B cell (primary cell): ENCODE measurements around the gene TOX2. TPM values are rescaled to one million over a fixed set of nuclear protein-coding genes. Genes with fewer than 3 reads are reported as not detected.

Experiments
- ATAC-seq: fragments of 200-7000 bp; cut with Tn5 transposase; one replicate; pipeline ENCODE4 v1.10.0; 2021; ENCODE audit warnings: low read depth, mild to moderate bottlenecking, moderate number of reproducible peaks, moderate library complexity
- CTCF ChIA-PET: fragments of 350-600 bp; sonication (Branson Sonifier 250); formaldehyde crosslinking; loops from one replicate; lab custom pipeline; 2021; ENCODE audit warnings: antibody characterized with exemption, inconsistent platforms; lab: Charles Lee
- POLR2A ChIA-PET: fragments of 350-600 bp; sonication (Branson Sonifier 250); formaldehyde crosslinking; loops from one replicate; lab custom pipeline; 2021; ENCODE audit warnings: antibody characterized with exemption; lab: Charles Lee
- DNase-seq: peaks from one replicate; pipeline ENCODE4 v3.0.0; 2013
- H2AFZ ChIP-seq: 2 replicates; pipeline ENCODE4 v1.6.1; 2012; ENCODE audit warnings: mild to moderate bottlenecking, low read depth, low read length; ENCODE audit not compliant: insufficient read depth, poor library complexity, severe bottlenecking
- H3K27ac ChIP-seq, 2 donors: 1 replicate in 1 of 2; 2 replicates in 1 of 2; pipeline ENCODE4 v1.5.1; 2012 to 2013; ENCODE audit warnings: low read length in 2 of 2, mild to moderate bottlenecking in 2 of 2, moderate library complexity in 1 of 2
- H3K27me3 ChIP-seq, 4 experiments: fragments of 200-600 bp in 1 of 4; sonication (generic) in 1 of 4; replicated peaks in 1 of 4; 1 replicate in 2 of 4; 2 replicates in 2 of 4; pipeline versions ENCODE4 v1.6.1 to v1.7.0; 2013 to 2016; ENCODE audit warnings: low read length in 3 of 4, mild to moderate bottlenecking in 2 of 4, mixed read lengths in 1 of 4, moderate library complexity in 1 of 4; ENCODE audit not compliant: insufficient read depth in 4 of 4, control insufficient read depth in 3 of 4; ENCODE audit errors: control extremely low read depth in 1 of 4
- H3K36me3 ChIP-seq, 2 experiments: replicated peaks in 1 of 2; 1 replicate in 1 of 2; 2 replicates in 1 of 2; pipeline versions ENCODE4 v1.6.1 to v1.7.1; 2013; ENCODE audit warnings: low read length in 1 of 2; ENCODE audit not compliant: insufficient read depth in 2 of 2, control insufficient read depth in 1 of 2; ENCODE audit errors: control extremely low read depth in 1 of 2, extremely low read depth in 1 of 2
- H3K4me1 ChIP-seq, 2 donors: fragments of 200-600 bp in 1 of 2; sonication (generic) in 1 of 2; 1 replicate in 1 of 2; 2 replicates in 1 of 2; pipeline versions ENCODE4 v1.5.1 to v1.6.1; 2013 to 2017; ENCODE audit warnings: low read length in 2 of 2; ENCODE audit not compliant: control insufficient read depth in 2 of 2, insufficient read depth in 2 of 2
- H3K4me2 ChIP-seq: replicated peaks from 2 replicates; pipeline ENCODE3; 2012; ENCODE audit warnings: mild to moderate bottlenecking, low read depth, low read length; ENCODE audit not compliant: poor library complexity, severe bottlenecking
- H3K4me3 ChIP-seq, 5 experiments: fragments of 200-600 bp in 1 of 5; sonication (generic) in 1 of 5; 1 replicate in 3 of 5; 2 replicates in 2 of 5; pipeline versions ENCODE4 v1.5.1 to v1.7.0; 2011 to 2016; ENCODE audit warnings: low read length in 4 of 5, mild to moderate bottlenecking in 4 of 5, low read depth in 2 of 5, control low read depth in 1 of 5, moderate library complexity in 1 of 5; ENCODE audit not compliant: insufficient read depth in 1 of 5; ENCODE audit errors: control extremely low read depth in 1 of 5, extremely low read depth in 1 of 5
- H3K79me2 ChIP-seq: fragments of 200-600 bp; sonication (generic); one replicate; pipeline ENCODE4 v1.6.0; 2016; ENCODE audit warnings: low read length; ENCODE audit not compliant: control insufficient read depth, insufficient read depth
- H3K9ac ChIP-seq: fragments of 200-600 bp; sonication (generic); 2 replicates; pipeline ENCODE4 v1.6.1; 2017; ENCODE audit warnings: mild to moderate bottlenecking, low read length, moderate library complexity
- H3K9me3 ChIP-seq, 3 donors: one replicate each; pipeline versions ENCODE4 v1.6.1 to v1.7.1; 2013; ENCODE audit warnings: low read length in 2 of 3; ENCODE audit not compliant: control insufficient read depth in 2 of 3, insufficient read depth in 1 of 3; ENCODE audit errors: control extremely low read depth in 1 of 3
- H4K20me1 ChIP-seq: 2 replicates; pipeline ENCODE4 v1.6.0; 2012; ENCODE audit warnings: mild to moderate bottlenecking, low read length; ENCODE audit not compliant: insufficient read depth, control insufficient read depth, poor library complexity, severe bottlenecking
- H3K27ac Mint-ChIP-seq: one replicate; pipeline ENCODE4 v1.8.0; 2021; ENCODE audit warnings: mixed read lengths
- H3K27me3 Mint-ChIP-seq: one replicate; pipeline ENCODE4 v1.8.0; 2021; ENCODE audit warnings: mixed read lengths
- H3K4me1 Mint-ChIP-seq: one replicate; pipeline ENCODE4 v1.8.0; 2021; ENCODE audit warnings: mixed read lengths
- H3K4me3 Mint-ChIP-seq: one replicate; pipeline ENCODE4 v1.8.0; 2021; ENCODE audit warnings: mixed read lengths
- H3K9me3 Mint-ChIP-seq: one replicate; pipeline ENCODE4 v1.8.0; 2022; ENCODE audit warnings: mixed read lengths; ENCODE audit not compliant: insufficient read depth
- EZH2 ChIP-seq: IDR thresholded peaks from 2 replicates; pipeline ENCODE4 v1.6.1; 2012; ENCODE audit warnings: borderline replicate concordance, low read depth, mild to moderate bottlenecking, moderate library complexity, low read length; ENCODE audit not compliant: insufficient read depth, poor library complexity, severe bottlenecking
- WGBS: methylation state at CpG from one replicate; pipeline ENCODE4 v1.1.5; 2013; ENCODE audit warnings: missing lambda C conversion rate; ENCODE audit not compliant: insufficient coverage; 5-methylcytosine and 5-hydroxymethylcytosine counted together
- intact Hi-C: fragments of 100-400 bp; cut with micrococcal nuclease; formaldehyde crosslinking; loops from one replicate; pipeline ENCODE4 v1.10.0; 2022
- polyA plus RNA-seq: library from polyadenylated mRNA; depleted of rRNA; stranded (reverse); fragments of >200 nt; gene quantifications from 2 replicates; pipeline ENCODE4 v1.2.3, GENCODE V29; 2012
- total RNA-seq, 2 donors: library from RNA; stranded (reverse); fragments of 120-200 nt in 1 of 2; gene quantifications; 1 replicate in 1 of 2; 2 replicates in 1 of 2; pipeline versions ENCODE4 v1.2.3 to v1.2.4, GENCODE V29; 2013 to 2022
- TF ChIP-seq, protein P1 (sequence below): fragments of 200-600 bp; IDR thresholded peaks from one replicate; pipeline ENCODE4 v1.8.0; 2022; ENCODE audit warnings: antibody characterized with exemption, mild to moderate bottlenecking

The TOX2 gene
- total and polyA plus RNA-seq, 2 donors (not counting 1 experiment from before 2014, with no cell fraction given), result 1.2 to 4.1 TPM

- Mint-ChIP-seq H3K9me3 (no peaks in the 10 kb centered on the region), H3K27me3 (no peaks in the 10 kb centered on the region), H3K4me1 (peaks cover 20% of the 10 kb centered on the region), H3K27ac (no peak overlapping the region), H3K4me3 (no peak overlapping the region)
- no peak overlapping the region for H2AFZ ChIP-seq
- no peaks in the 10 kb centered on the region for H3K27me3 ChIP-seq
- no peaks in the 10 kb centered on the region for H3K79me2 ChIP-seq
- H3K27ac ChIP-seq, result no peak overlapping the region
- no peaks in the 10 kb centered on the region for H3K36me3 ChIP-seq
- TF ChIP-seq, protein P1, sequence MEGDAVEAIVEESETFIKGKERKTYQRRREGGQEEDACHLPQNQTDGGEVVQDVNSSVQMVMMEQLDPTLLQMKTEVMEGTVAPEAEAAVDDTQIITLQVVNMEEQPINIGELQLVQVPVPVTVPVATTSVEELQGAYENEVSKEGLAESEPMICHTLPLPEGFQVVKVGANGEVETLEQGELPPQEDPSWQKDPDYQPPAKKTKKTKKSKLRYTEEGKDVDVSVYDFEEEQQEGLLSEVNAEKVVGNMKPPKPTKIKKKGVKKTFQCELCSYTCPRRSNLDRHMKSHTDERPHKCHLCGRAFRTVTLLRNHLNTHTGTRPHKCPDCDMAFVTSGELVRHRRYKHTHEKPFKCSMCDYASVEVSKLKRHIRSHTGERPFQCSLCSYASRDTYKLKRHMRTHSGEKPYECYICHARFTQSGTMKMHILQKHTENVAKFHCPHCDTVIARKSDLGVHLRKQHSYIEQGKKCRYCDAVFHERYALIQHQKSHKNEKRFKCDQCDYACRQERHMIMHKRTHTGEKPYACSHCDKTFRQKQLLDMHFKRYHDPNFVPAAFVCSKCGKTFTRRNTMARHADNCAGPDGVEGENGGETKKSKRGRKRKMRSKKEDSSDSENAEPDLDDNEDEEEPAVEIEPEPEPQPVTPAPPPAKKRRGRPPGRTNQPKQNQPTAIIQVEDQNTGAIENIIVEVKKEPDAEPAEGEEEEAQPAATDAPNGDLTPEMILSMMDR, result no peak
- TF ChIP-seq EZH2, result no peak
- intact Hi-C loops, result no loop called here
- POLR2A ChIA-PET, result no interaction called here
- H3K9ac ChIP-seq, result no peak overlapping the region
- no peak overlapping the region for H3K4me3 ChIP-seq
- CTCF ChIA-PET, result no interaction called here
- ATAC-seq (no peak), DNase-seq (no peak)
- no peak overlapping the region for H3K4me2 ChIP-seq
- H3K4me1 ChIP-seq, result peaks cover 14 to 26% of the 10 kb centered on the region in 2 donors
- 94% methylated on average over 8 of the region's 8 CpGs for WGBS
- H4K20me1 ChIP-seq, result no peaks in the 10 kb centered on the region
- no peaks in the 10 kb centered on the region for H3K9me3 ChIP-seq
These were observed 33.8 kb downstream of the TOX2 start for GRCh38 chr20:43948455-43948854.

DNA sequence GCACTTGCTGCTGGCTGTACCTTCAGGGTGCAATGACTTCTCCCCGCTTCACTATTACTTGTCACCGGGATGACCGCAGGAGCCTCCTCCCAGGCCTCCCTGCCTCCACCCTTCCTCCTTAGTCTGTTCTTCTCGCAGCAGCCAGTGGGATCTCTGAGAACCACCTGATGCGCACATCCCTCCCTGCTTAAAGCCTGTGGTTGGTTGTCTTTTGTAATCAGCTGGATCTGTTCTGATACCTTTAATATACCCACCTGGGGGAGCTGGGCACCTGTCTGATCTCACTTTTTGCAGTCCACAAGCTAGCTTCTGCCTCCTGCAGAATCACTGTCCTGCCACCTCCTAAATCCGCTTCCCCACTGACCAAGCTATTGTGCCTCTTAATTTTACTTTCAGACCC, 34.6 kb downstream of the TOX2 start:
- no peak overlapping the region for H3K27ac ChIP-seq
- 96% methylated on average over 4 of the region's 6 CpGs for WGBS
- ATAC-seq, result no peak
- peaks cover 14 to 26% of the 10 kb centered on the region in 2 donors for H3K4me1 ChIP-seq
- H3K4me3 Mint-ChIP-seq, result no peak overlapping the region
- no peak for DNase-seq
- no peaks in the 10 kb centered on the region for H3K27me3 Mint-ChIP-seq
- H2AFZ ChIP-seq, result no peak overlapping the region
- CTCF ChIA-PET, result interaction anchor here (0.9 kb wide), 2 partner anchors 10 to 409 kb away, joined by 3 read pairs; no protein-coding TSS in a partner anchor
- POLR2A ChIA-PET, result no interaction called here
- no peak overlapping the region for H3K4me2 ChIP-seq
- no peaks in the 10 kb centered on the region for H3K9me3 ChIP-seq
- no peaks in the 10 kb centered on the region for H3K79me2 ChIP-seq
- no peak overlapping the region for H3K4me3 ChIP-seq
- H4K20me1 ChIP-seq, result no peaks in the 10 kb centered on the region
- no peaks in the 10 kb centered on the region for H3K27me3 ChIP-seq
- no peak overlapping the region for H3K27ac Mint-ChIP-seq
- H3K36me3 ChIP-seq, result no peaks in the 10 kb centered on the region
- no peaks in the 10 kb centered on the region for H3K9me3 Mint-ChIP-seq
- peaks cover 23% of the 10 kb centered on the region for H3K4me1 Mint-ChIP-seq
- TF ChIP-seq EZH2, result no peak
- TF ChIP-seq, protein P1, result no peak
- H3K9ac ChIP-seq, result no peak overlapping the region
- intact Hi-C loops, result no loop called here
